Epithelial cell of esophagus (primary cell): Measurements from ENCODE around the gene ROBO4.

Experiments
- DNase-seq: peaks from one replicate; pipeline ENCODE4 v3.0.0; 2010; ENCODE audit warnings: low read depth
- H3K4me3 ChIP-seq: 2 replicates; pipeline ENCODE4 v1.5.1; 2011; ENCODE audit warnings: mild to moderate bottlenecking, low read length, control low read depth
- CTCF ChIP-seq: IDR thresholded peaks from 2 replicates; pipeline ENCODE4 v1.5.1; 2011; ENCODE audit warnings: low read depth, mild to moderate bottlenecking, low read length, control low read depth, inconsistent platforms; ENCODE audit not compliant: insufficient read depth; ENCODE audit errors: missing control alignments

The ROBO4 gene

DNA sequence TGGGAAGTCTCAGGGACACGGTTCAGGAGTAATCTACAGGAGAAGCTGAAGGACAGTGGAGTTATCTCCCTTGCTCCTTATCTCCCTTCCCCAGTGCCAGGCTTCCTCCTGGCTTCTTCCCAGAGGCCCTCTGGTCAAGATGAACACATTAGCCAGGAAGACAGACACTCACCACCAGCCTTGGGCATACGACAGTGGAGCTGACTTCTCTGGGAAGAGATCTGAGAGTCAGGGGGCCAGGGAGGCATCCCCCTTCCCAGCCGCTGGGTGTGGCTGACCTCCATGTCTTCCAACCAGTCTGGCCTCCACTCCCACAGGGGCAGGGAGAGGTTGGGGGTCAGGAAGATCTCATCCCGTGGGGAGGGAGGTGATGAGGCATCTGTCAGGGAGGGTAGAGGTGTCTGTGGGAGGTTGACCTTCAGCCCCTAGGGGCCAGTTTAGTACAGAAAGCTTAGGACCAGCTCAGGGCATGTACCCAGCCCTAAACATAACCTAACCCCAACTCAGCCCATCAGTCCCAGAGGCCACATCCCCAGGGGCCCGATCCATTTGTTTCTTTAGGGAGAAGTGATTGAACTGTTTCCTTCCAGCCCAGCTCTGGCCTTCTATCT lies 12.7 kb downstream of the ROBO4 start:
- no peak overlapping the region for H3K4me3 ChIP-seq
- no peak for TF ChIP-seq CTCF
- DNase-seq = no peak

DNA sequence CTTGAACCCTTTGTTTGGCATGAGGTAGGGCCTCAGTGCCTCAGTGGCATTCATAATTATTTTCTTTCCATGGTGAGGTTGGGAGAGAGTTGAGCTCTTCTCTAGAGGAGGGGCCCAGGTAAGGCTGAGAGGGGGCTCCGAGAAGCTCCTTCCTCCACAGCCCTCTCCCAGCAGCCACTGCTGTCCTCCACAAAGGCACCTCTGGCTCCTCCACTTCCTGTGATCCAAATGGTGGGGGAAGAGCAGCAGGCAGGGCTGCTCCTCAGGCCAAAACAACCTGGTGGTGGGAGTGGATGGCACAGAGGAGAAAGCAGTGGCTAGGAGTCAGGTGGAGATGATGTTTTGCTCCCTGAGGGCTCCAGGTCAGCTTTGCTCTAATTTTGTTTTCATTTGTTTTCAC lies 13.3 kb downstream of the ROBO4 start:
- DNase-seq = no peak
- TF ChIP-seq CTCF = no peak
- no peak overlapping the region for H3K4me3 ChIP-seq

GRCh38 chr11:124882339-124883071 lies 15.2 kb downstream of the ROBO4 start:
- H3K4me3 ChIP-seq = no peak overlapping the region
- DNase-seq = no peak

GRCh38 chr11:124880958-124881357 lies 16.7 kb downstream of the ROBO4 start:
- no peak overlapping the region for H3K4me3 ChIP-seq
- TF ChIP-seq CTCF = no peak
- no peak for DNase-seq

More at GRCh38 chr11:124882339-124883071, 15.2 kb downstream of the ROBO4 start:
- no peak for TF ChIP-seq CTCF

DNA sequence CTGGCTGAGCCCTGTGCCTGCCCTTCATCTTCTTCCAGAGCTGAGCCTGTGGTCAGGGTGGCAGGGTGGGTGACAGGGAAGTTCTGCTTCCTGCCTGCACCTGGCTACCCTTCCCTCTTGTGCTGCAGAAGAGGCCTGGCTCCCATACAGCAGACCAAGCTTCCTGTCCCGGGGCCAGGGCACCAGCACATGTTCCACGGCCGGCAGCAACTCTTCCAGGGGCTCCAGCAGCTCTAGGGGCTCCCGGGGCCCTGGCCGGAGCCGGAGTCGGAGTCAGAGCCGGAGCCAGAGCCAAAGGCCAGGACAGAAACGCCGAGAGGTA lies 17.4 kb downstream of the ROBO4 start:
- TF ChIP-seq CTCF = no peak
- no peak for DNase-seq

GRCh38 chr11:124879493-124880289 lies 18.0 kb downstream of the ROBO4 start:
- H3K4me3 ChIP-seq = no peak overlapping the region
- no peak for DNase-seq
- TF ChIP-seq CTCF = no peak

More for the DNA sequence above, 17.4 kb downstream of the ROBO4 start:
- no peak overlapping the region for H3K4me3 ChIP-seq
